Neutrophil (primary cell): Measurements from ENCODE around the gene DAB2.
"Not testable (repeated sequence)": the region's sequence is repeated elsewhere in the genome, so short reads cannot be mapped to it uniquely, and the experiment has no call there.

ENCODE experiments used
- H3K27ac ChIP-seq: fragments of 200-600 bp; sonication (generic); 2 replicates; pipeline ENCODE4 v1.5.1; 2016; ENCODE audit warnings: mild to moderate bottlenecking, moderate library complexity
- H3K27me3 ChIP-seq: fragments of 200-600 bp; sonication (generic); 2 replicates; pipeline ENCODE4 v1.6.0; 2016; ENCODE audit warnings: mild to moderate bottlenecking
- H3K36me3 ChIP-seq: fragments of 200-600 bp; sonication (generic); 2 replicates; pipeline ENCODE4 v1.5.1; 2017
- H3K4me1 ChIP-seq, 2 experiments: fragments of 200-600 bp in 1 of 2; sonication (generic) in 1 of 2; 1 replicate in 1 of 2; 2 replicates in 1 of 2; pipeline versions ENCODE4 v1.5.1 to v1.6.1; 2013 to 2016; ENCODE audit warnings: low read depth in 1 of 2, low read length in 1 of 2, mild to moderate bottlenecking in 1 of 2, moderate library complexity in 1 of 2; ENCODE audit not compliant: control insufficient read depth in 1 of 2, insufficient read depth in 1 of 2
- H3K4me3 ChIP-seq, 2 experiments: fragments of 200-600 bp in 1 of 2; sonication (generic) in 1 of 2; 1 replicate in 1 of 2; 2 replicates in 1 of 2; pipeline ENCODE4 v1.5.1; 2013 to 2016; ENCODE audit warnings: low read depth in 1 of 2, low read length in 1 of 2, mild to moderate bottlenecking in 1 of 2, moderate library complexity in 1 of 2
- H3K9me3 ChIP-seq: fragments of 200-600 bp; sonication (generic); 2 replicates; pipeline ENCODE4 v1.5.1; 2016
- TF ChIP-seq, protein P1 (sequence below): fragments of 200-600 bp; sonication (generic); IDR thresholded peaks from 2 replicates; pipeline ENCODE4 v1.5.1; 2016; ENCODE audit warnings: antibody characterized with exemption

Gene DAB2

DNA sequence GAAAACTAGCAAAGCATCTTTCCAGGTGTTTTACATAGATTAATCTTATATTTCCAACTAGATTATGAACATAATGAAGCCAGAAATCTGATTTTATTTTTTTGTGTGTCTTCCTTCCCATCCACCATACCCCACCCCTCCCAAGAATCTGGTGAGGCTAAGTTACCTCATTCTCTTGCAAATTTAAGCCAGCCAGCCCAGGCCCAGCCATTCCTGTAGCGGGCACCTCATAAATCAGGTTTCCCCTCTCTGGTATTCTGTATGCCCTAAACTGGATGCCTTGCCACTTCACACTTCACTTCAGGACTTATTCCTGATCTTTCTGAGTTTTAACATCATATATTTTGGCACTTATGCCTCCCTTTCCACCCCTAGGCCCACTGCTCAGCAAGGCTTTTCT lies 82.3 kb downstream of the DAB2 start:
- Histone ChIP-seq H3K36me3 (no peaks in the 10 kb centered on the region), H3K27me3 (no peaks in the 10 kb centered on the region), H3K4me1 (no peaks in the 10 kb centered on the region), H3K9me3 (no peaks in the 10 kb centered on the region), H3K4me3 (no peak overlapping the region), H3K27ac (no peak overlapping the region)
- TF ChIP-seq, protein P1, sequence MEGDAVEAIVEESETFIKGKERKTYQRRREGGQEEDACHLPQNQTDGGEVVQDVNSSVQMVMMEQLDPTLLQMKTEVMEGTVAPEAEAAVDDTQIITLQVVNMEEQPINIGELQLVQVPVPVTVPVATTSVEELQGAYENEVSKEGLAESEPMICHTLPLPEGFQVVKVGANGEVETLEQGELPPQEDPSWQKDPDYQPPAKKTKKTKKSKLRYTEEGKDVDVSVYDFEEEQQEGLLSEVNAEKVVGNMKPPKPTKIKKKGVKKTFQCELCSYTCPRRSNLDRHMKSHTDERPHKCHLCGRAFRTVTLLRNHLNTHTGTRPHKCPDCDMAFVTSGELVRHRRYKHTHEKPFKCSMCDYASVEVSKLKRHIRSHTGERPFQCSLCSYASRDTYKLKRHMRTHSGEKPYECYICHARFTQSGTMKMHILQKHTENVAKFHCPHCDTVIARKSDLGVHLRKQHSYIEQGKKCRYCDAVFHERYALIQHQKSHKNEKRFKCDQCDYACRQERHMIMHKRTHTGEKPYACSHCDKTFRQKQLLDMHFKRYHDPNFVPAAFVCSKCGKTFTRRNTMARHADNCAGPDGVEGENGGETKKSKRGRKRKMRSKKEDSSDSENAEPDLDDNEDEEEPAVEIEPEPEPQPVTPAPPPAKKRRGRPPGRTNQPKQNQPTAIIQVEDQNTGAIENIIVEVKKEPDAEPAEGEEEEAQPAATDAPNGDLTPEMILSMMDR: no peak

DNA sequence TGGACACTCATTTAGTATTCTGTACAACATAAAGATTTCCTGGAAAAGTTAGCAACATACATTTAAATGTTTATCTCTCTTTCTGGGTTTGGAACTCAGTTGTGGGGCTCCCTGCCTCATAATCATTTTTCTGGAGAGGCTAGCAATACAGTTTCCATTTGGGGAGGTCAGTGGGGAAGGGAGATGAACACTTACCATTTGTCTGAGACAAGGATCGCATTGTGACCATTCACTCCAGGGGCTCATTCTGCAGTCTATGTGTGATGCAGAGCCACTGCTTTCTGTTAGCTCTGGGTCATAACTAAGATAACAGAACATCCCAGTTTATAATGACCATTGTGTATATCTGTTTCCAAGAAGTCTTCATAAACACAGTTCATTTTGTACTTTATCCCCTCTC lies 82.9 kb downstream of the DAB2 start:
- Histone ChIP-seq H3K27me3 (no peaks in the 10 kb centered on the region), H3K27ac (no peak overlapping the region), H3K36me3 (no peaks in the 10 kb centered on the region), H3K4me3 (no peak overlapping the region), H3K4me1 (no peaks in the 10 kb centered on the region), H3K9me3 (no peaks in the 10 kb centered on the region)
- TF ChIP-seq, protein P1: no peak

DNA sequence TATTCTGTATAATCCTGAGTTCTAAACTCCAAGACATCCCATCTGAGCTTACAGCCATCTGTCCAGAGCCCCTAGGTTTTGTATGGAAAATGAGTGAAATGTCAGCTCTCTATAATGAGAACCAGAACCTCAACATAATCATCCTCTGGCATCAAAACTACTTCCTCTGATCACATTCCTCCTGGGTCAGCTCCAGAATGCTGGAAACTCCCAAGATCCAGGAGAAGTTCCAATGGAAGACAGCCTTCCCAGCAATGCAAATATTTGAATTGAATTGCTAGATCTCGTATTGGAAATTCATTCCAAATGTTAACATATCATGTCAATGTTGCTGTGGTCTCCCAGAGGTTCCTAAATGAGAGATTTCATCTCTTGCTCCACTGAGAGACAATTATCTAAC lies 84.3 kb downstream of the DAB2 start:
- Histone ChIP-seq H3K27ac (no peak overlapping the region), H3K9me3 (no peaks in the 10 kb centered on the region), H3K4me1 (no peaks in the 10 kb centered on the region), H3K27me3 (no peaks in the 10 kb centered on the region), H3K36me3 (no peaks in the 10 kb centered on the region), H3K4me3 (no peak overlapping the region)
- TF ChIP-seq, protein P1: no peak

DNA sequence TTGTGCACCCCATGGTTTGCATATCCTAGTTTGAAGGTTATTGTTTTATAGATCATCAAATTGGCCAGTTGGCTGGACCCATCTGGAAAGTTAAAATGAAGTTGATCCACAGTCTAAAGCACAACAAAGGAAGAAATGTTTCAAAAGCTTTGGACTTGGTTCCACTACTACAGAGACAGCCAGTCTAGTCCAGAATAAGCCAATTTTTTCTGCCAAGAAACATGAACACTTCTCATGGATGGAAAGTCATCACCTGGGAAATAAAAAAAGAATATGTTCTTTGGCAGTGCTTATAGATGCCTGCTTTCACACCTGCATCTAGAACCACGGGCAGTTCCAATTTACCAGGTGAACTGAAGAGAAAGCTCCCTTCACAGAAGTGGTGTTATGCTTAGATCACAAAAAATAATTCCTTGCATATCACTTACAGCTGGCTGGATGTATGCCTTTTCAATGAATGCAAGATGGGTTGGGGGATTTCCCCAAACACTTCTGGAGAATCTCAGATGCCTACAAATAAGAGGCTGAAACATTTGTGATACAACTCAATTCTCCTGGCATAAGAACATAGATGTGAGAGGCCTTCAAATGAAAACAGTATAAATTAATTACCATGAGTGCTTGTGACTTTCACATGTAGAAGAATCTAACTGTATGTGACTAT lies 87.4 kb downstream of the DAB2 start:
- no peaks in the 10 kb centered on the region for H3K27me3 ChIP-seq
- no peak overlapping the region for H3K27ac ChIP-seq
- H3K36me3 ChIP-seq: no peaks in the 10 kb centered on the region
- no peak overlapping the region for H3K4me3 ChIP-seq
- H3K4me1 ChIP-seq: no peaks in the 10 kb centered on the region
- TF ChIP-seq, protein P1: no peak
- H3K9me3 ChIP-seq: no peaks in the 10 kb centered on the region

DNA sequence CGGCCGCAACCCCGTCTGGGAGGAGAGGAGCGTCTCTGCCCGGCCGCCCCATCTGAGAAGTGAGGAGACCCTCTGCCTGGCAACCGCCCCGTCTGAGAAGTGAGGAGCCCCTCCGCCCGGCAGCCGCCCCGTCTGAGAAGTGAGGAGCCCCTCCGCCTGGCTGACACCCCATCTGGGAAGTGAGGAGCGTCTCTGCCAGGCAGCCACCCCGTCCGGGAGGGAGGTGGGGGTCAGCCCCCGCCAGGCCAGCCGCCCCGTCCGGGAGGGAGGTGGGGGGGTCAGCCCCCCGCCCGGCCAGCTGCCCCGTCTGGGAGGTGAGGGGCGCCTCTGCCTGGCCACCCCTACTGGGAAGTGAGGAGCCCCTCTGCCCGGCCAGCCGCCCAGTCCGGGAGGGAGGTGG lies 90.5 kb downstream of the DAB2 start:
- H3K4me3 ChIP-seq, H3K4me1 ChIP-seq: not testable (repeated sequence)

DNA sequence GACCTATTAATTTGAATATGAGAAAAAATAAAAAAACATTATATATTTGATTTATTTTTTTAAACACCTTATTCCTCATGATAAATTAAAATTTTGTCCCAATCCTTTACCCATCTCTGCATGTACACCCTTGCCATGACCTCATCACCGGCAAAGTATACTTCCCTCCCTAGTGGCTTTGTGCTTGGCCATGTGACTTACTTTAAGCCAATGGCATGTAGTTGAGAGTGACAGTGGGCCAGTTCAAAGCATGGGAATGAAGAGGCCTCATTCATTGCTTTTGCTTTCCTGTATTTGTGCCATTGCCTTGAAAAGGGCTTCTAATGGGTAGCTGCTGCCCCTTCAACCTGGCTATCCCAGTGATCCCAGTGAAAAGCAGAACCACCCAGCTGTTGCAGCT lies 91.7 kb downstream of the DAB2 start:
- Histone ChIP-seq H3K9me3 (no peaks in the 10 kb centered on the region), H3K27ac (no peak overlapping the region), H3K4me3 (no peak overlapping the region), H3K27me3 (no peaks in the 10 kb centered on the region), H3K36me3 (no peaks in the 10 kb centered on the region), H3K4me1 (no peaks in the 10 kb centered on the region)
- TF ChIP-seq, protein P1: no peak

More for the DNA sequence above, 90.5 kb downstream of the DAB2 start:
- H3K27me3 ChIP-seq, H3K9me3 ChIP-seq, H3K27ac ChIP-seq, H3K36me3 ChIP-seq: not testable (repeated sequence)
